HUDEP-2 (cell line): ENCODE results near the gene MTHFR.

Source experiments
- DNase-seq, 76 experiments: peaks; one replicate each; lab custom pipeline; 2025; ENCODE audit not compliant: unreplicated experiment in 76 of 76; lab: John Stamatoyannopoulos, UW

The MTHFR gene

DNA sequence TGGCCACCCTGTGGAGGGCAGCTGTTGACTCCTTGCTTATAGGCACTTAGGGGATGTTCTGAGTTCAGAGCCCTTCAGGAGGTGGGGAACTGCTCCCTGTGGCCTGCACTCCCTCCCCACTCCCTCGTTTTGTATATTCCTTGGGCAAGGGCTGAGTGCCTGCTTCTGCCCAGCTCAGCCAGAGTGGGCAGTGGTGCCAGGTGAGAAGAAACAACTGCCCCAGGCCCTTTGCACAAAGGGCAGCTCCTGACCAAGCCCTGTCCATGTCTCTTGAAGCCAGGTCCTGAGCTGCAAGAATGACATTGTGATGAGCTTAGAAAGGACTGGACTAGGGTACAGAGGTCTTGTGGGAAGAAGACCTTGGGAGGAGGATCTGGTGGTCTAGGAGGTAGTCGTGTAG is 67.7 kb downstream of the MTHFR start:
- DNase-seq: peak in 1 of 76 experiments; percentile 25

GRCh38 chr1:11736746-11737639 is 68.8 kb downstream of the MTHFR start:
- DNase-seq: peak in 59 of 76 experiments; percentile 9 to 64 (median 35)

DNA sequence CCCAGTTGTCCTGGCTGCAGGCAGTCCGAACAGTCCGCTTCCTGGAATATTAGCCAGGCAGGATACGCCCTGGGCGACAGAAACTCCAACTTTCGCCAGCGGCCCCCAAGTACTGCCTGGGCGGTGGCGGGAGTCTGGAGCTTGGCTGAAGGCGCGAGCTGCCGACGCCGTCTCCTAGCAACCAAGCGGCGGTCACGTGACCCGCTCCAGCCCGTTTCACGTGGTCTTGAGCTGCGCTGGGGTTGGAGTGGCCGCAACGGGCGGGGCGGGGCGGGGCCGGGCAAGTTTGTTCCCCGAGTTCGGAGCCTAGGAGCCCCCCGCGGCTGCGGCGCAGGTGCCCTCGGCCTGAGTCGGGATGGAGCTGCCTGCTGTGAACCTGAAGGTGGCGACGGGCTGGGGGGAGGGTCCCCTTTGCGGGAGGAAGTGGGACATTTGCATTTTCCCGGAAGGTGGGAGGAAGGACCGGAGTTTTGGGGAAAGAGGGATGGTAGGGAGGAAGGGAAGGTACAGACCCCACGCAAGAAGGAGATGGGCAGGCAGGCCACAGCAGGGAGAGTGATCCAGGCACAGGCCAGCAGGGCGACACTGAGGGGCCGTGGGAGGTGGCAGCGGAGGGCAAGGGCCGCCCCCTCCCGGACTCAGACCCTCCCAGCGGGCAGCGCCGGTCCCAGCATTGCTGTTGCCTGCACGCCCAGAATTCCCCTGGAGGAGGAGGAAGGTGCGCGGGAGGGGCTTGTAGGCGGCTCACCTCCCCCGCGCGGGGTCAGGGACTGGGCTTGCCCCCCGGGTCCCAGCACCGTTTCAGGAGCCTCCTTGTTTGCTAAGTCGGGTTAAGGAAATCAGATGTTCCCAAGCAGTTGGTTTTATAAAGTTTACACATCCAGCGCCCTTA is 69.7 kb downstream of the MTHFR start, which contains the start of gene AGTRAP:
Gene AGTRAP, plus strand, starts transcription at position 283 of the 892 bp plus-strand sequence. Its CDS starts 73 bp downstream, at position 356.
- peak in 75 of 76 experiments; percentile 36 to 93 (median 87) for DNase-seq
